ENCODE data around the gene PCTP.

Gene PCTP

DNA sequence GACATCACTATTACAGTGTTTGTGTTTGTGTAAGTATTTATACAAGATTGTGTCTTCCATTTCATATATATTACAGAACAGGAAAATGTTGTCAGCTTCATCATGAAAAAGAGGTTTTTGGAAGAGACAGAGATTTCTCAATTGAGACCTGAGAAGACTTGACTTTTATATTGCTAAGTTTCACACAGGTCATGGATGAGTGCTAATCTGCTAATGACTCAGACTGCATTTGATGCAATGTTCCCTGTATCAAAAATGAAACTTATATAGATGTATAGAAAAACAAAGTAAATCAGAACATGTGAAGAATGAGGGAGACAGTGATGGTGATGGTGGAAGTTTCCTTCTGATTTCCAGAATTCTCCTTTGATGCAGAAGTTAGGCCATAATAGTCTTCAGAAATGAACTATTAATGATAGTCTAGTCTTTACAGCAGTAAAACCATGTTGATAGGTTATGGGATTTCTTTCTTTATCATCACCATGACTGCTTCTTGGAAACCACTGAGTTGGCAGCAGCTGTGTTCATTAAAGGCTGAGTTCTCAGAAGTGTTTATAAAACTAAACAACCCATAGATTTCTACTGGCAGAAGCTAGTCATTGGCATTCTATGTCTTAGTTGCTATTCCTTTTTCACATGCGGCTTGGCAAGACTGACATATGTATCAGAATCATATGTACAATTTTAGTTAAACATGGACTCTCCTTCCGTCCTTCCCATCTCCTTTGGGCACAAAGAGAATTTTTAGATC lies 56.1 kb downstream of the PCTP start:
- DNase-seq (ENCODE audit: low spot score): no peak

DNA sequence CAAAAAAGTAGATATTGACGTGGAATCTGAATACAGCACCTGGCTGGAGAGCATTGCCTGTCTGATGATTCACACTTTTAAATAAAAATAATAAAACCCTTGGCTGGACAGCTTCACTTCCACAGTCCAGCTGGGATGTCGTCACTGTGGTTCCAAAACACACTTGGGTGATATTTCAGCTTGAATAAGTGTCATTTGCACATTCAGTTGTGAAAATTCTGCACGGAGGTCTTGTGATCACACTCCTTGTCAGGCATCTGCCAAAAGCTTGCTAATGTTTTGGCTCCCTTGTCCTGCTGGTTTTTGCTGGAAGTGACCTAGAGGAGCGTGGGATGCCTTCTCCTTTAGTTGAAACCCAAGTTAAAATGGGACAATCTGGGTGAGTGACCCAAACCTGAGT lies 60.7 kb downstream of the PCTP start:
- DNase-seq (ENCODE audit: low spot score): no peak

DNA sequence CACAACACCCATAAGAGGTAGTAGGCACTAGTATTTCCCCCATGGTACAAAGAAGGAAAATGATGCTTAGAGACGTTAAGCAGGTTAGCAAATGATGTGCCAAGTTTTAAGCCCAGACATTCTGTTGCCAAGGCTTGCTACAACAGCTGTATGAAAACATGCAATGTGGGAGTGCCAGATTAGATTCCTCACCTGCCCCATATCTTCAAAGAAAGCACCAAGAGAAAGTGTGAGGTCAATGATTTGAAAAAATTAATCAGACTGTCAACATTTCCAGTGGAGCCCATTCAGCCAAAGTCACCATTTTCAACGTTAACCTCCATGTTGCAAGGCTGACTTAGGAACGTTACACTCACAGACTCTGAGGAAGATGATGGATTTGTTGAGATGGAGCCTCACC lies 61.5 kb downstream of the PCTP start:
- DNase-seq (ENCODE audit: low spot score): no peak

DNA sequence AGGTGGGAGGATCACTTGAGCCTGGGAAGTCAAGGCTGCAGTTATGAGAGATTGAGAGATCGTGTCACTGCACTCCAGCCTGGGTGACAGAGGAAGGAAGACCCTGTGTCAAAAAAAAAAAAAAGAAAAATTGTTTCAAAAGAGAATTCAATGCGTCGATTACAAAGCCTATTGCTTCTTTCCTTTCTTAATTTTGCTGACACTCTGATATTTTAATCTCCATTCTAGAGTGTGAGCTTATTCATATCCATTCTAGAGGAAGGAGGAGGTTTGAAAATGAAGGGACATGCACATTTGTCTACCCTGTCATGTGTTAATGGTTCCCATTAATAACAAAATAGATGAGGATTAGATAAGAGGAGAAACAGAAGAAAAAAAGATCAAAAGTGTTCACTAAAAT lies 63.1 kb downstream of the PCTP start:
- no peak for DNase-seq (ENCODE audit: low spot score)

DNA sequence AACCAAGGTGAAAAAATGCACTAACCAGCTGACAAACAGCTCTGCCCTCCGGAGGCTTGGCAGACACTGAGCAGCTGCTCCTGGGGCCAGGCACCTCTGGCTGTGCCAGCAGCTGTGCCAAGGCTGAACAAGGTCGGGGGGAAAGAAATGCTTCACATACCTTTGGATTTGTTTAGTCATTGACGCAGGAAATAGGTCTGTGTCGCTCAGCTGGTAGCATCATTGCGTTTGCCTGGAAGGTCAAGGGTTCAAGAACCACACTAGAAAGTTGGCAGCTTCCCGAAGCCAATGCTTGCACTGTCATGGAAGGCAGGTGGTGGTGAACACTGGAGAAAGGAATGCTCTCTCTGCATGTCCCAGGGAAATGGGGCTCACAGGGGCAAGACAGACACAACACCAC lies 63.5 kb downstream of the PCTP start:
- DNase-seq (ENCODE audit: low spot score): no peak

DNA sequence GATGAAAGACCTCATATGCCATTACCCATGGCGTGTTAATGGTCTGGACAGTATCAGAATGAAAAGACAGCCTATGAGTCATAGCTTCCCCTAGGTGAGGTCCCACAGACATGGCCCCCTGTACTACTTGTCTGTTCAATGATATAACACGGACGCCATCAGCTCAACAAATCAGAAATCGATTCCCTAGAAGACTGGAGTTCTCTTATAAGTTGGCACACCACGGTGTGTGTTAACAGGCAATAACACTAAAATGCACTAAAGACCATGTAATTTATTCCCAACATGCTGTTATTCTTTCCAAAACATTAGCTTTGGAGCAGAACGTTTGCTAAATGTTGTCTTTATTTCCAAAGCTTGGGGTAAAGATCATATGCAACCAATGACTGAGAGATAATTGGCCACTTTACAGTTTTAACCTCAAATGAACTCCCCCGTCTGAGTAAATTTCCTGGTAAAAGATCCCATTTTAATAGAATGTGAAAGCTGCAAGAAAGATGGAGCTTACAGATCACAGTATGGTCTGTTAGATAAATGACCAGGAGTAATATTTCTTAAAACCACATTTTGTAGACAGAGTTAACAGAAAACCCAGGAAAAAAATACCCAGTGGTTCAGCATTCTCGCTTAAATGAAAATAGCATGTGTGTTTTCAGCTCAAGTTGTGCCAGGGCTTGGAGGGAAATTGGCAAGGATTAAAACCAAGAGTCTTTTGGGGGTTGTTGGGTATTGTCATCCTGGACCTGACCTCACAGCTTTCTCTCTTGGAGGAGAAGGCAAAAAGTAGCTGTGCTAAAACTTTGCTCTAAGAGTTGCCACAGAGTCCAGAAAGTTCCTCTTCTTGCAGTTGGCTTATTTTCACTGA lies 65.9 kb downstream of the PCTP start:
- no peak for DNase-seq (ENCODE audit: low spot score)

DNA sequence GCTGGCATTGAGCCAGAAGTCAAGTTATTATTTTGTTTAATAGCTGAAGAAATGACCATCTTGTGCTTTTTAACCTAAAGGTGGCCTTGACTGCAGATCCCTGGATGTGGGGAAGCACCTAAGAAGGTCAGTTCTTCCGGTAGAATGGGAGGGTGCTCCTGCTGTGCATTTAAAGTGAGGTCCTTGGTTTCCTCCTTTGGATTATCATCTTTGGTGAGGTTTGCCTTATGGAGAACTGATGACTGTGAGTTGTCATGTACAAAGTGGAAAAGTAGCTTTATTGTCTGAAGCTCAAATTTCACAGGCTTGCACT lies 66.5 kb downstream of the PCTP start:
- DNase-seq (ENCODE audit: low spot score): no peak

DNA sequence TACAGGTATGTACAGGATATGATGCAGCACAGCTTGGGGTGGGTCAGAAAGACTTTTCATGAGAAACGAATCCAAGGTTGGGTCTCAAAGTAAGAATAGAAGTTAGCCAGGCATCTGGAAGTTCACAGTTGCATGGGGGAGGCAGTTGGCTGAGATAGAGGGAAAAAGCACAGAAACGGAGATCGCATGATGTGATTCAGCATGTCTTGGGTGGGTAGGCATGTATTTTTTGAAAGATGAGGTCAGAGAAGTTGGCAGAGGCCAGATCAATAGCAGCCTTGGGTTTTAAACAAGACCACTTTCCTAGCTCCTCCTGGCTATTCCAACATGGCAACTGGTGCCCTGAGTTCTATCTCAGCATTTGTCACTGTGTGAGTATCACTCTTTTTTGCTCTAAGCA lies 67.2 kb downstream of the PCTP start:
- no peak for DNase-seq (ENCODE audit: low spot score)

DNA sequence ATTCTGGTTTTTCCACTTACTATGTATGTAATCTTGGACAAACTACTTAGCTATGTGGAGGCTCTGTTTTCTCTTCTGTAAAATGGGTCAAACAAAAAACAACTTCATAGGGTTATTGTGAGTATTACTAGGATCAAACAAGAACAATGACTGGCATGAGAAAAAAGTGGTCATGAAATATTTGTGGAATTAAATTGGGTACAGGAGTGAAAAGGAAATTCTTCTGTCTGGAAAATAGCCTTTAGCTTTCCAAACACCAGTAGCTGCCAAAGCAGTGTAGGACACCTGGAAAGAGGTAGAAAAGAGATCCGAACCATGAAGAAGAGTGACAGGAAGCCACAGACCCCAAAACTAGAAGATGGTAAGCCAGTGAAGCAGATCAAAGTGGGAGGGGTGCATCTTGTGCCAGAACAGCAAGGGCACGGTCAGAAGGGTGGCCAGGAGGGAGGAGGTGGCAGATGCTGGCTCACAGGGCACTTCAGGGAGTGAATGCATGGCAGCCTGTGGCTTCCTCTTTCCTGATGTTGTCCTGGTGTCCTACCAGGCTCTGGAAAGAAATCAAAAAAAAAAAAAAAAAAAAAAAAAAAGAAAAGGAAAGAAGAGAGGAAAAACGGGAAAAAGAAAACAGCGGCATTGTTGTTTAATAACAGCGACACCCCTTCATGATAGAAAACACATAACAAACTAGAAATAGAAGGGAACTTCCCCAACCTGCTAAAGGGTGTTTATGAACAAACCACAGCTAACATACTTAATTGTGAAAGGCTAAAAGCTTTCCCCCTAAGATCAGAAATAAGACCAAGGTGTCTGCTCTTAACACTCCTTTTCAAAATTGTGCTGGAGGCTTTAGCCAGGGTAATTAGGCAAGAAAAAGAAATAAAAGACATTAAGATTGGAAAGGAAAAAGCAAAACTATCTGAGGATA lies 67.9 kb downstream of the PCTP start:
- DNase-seq (ENCODE audit: low spot score): no peak

DNA sequence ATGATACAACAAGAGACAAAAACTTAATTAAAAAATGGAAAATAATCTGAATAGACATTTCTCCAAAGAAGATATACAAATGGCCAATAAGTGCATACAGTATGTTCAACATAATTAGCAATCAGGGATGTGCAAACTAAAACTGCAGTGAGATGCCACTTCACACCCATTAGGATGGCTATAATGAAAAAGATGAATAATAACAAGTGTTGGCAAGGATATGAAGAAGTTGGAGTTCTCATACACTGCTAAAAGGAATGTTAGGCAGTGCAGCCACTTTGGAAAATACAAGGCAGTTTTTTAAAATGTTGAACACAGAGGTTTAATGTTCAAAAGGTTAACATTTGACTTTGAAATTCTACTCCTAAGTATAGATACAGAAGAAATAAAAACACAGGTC lies 69.8 kb downstream of the PCTP start:
- DNase-seq (ENCODE audit: low spot score): no peak

DNA sequence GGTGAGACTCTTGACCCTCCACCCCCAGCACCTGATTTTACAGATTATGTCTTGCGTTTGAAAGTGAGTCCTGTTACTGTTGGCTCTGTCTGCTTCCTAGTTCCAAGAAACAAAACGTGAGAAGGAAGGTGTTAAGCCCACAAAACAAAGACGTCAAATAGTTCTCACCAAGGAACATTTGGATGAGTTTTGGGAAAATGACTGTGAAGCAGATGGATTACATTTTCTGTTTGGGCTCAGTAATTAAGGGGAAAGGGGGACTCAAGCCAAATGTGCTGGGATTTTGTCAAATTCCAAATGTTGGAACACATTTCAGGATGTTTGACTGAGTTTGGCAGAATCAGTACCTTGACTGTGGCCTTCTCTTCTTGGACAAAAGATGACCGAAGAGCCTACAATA lies 71.2 kb downstream of the PCTP start:
- no peak for DNase-seq (ENCODE audit: low spot score)

DNA sequence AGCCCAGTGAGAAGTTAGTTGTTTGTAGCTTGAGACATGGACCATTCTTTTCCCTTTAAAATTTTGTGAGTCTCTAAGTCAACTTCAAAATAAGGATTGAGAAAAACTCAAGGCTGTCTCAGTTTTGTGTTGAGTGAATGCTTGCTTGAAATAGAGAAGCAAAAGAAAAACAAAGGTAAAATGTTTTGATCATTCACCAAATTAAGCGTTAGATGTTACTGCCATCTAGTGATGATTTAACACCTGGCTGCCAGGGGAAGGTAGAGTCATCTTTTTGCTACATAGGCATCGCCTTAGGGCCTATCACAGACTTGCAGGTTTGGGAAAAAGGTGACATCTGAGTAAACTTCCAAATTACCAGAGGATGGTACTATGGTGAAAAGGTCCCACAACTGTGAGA lies 74.4 kb downstream of the PCTP start:
- DNase-seq (ENCODE audit: low spot score): no peak

Measured in hematopoietic multipotent progenitor cell treated with erythropoietin and hydrocortisone succinate and interleukin-3 and kit ligand, for 17 days (in vitro differentiated cells).